NT2/D1 (cell line): ENCODE measurements around the gene S100A16.

Experiments used
- SUZ12 ChIP-seq: IDR thresholded peaks from 2 replicates; pipeline ENCODE4 v1.6.1; 2011; ENCODE audit not compliant: insufficient read length, insufficient read depth; ENCODE audit errors: extremely low read depth
- YY1 ChIP-seq: IDR thresholded peaks from 2 replicates; pipeline ENCODE4 v1.6.1; 2011; ENCODE audit not compliant: insufficient read length, insufficient read depth
- ZNF274 ChIP-seq: IDR thresholded peaks from 2 replicates; pipeline ENCODE4 v1.6.1; 2011; ENCODE audit warnings: mild to moderate bottlenecking, low read depth, low read length

- TF ChIP-seq ZNF274 (no peak), YY1 (no peak), SUZ12 (no peak)
Observed at GRCh38 chr1:153628638-153629342, 15.9 kb upstream of the S100A16 start.
